IPS-15b (cell line): ENCODE data around the gene TOX2.

Experiments used
- H3K27me3 ChIP-seq: one replicate; pipeline ENCODE4 v1.6.1; 2013; ENCODE audit warnings: low read length; ENCODE audit not compliant: control insufficient read depth, insufficient read depth
- H3K36me3 ChIP-seq: one replicate; pipeline ENCODE4 v1.6.1; 2013; ENCODE audit warnings: low read length; ENCODE audit not compliant: control insufficient read depth, insufficient read depth
- H3K4me1 ChIP-seq: one replicate; pipeline ENCODE4 v1.6.1; 2013; ENCODE audit warnings: mild to moderate bottlenecking, low read length; ENCODE audit not compliant: control insufficient read depth, insufficient read depth
- H3K4me3 ChIP-seq: one replicate; pipeline ENCODE4 v1.5.1; 2013; ENCODE audit warnings: low read depth, low read length
- H3K9ac ChIP-seq: one replicate; pipeline ENCODE4 v1.6.1; 2013; ENCODE audit warnings: low read depth, mild to moderate bottlenecking, low read length
- H3K9me3 ChIP-seq: one replicate; pipeline ENCODE4 v1.6.1; 2013; ENCODE audit warnings: mild to moderate bottlenecking, low read length; ENCODE audit not compliant: control insufficient read depth, insufficient read depth

Gene TOX2

DNA sequence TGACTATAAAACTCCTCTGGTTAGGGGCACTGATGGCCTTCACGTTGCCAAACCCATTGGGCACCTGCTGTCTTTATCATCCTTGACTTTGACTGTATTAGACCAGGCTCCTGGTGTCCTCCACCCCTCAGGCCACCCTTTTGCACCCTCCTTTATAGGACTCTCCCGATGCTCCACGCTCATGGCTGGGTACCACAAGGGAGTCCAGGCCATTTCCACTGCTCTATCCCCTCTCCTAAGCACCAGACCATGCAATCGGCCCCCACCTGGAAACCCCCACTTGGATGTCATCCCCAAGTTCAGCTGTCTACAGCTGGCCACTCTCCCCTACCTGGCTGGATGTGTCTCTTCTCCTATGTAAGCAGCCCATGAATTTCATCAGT lies 115.2 kb downstream of the TOX2 start:
- no peak overlapping the region for H3K9ac ChIP-seq
- H3K36me3 ChIP-seq: no peaks in the 10 kb centered on the region
- no peaks in the 10 kb centered on the region for H3K27me3 ChIP-seq
- H3K4me1 ChIP-seq: no peaks in the 10 kb centered on the region
- no peaks in the 10 kb centered on the region for H3K9me3 ChIP-seq
- H3K4me3 ChIP-seq: no peak overlapping the region

DNA sequence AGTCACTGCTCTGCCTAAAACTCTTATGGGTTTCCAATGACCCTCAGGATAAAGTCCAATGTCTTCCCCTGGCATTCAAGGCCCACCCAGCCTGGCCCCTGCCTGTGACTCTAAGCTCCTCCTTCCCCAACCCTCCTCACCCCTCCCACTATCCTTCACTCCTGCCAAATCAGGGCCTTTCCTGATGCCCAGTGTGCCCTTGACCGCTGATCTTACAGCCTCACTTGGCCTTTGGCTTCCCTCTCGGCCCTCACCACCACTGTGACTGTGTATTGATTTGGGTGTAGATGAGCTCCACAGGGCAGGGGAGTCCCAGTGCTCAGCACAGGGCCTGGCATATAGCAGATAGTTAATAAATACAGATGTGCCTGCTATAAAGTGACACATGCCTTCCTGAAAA lies 115.7 kb downstream of the TOX2 start:
- H3K9ac ChIP-seq: no peak overlapping the region
- no peaks in the 10 kb centered on the region for H3K36me3 ChIP-seq
- H3K4me1 ChIP-seq: no peaks in the 10 kb centered on the region
- no peak overlapping the region for H3K4me3 ChIP-seq
- H3K9me3 ChIP-seq: no peaks in the 10 kb centered on the region
- H3K27me3 ChIP-seq: no peaks in the 10 kb centered on the region

DNA sequence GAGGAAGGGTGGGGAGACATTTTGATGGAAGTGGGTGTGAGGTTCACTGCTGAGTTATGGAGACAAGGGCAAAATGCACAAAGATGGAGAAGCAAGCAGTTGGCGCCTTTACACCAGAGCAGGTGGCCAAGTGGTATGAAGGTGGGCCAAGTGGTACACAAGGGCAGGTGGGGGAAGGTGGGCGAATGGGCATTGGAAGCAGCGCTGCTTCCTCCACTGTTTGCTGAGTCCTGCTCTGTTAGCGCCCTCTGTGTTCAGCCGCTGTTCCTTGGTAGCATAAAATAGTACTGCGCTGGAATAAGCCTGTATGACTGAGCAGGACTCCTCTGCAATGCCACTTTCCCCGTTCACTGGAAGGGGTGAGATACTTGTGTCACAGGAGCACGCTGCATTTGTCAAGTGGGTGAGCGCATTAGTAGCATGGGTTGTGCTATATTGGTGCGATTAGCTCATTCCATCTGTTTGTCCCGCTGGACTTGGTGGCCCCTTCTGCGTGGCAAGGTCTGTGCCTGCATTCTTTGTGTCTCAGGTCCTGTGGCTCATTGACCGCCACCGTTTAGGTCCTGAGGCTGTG lies 116.4 kb downstream of the TOX2 start:
- H3K36me3 ChIP-seq: no peaks in the 10 kb centered on the region
- no peak overlapping the region for H3K4me3 ChIP-seq
- no peaks in the 10 kb centered on the region for H3K4me1 ChIP-seq
- no peaks in the 10 kb centered on the region for H3K27me3 ChIP-seq
- H3K9me3 ChIP-seq: no peaks in the 10 kb centered on the region
- H3K9ac ChIP-seq: no peak overlapping the region

DNA sequence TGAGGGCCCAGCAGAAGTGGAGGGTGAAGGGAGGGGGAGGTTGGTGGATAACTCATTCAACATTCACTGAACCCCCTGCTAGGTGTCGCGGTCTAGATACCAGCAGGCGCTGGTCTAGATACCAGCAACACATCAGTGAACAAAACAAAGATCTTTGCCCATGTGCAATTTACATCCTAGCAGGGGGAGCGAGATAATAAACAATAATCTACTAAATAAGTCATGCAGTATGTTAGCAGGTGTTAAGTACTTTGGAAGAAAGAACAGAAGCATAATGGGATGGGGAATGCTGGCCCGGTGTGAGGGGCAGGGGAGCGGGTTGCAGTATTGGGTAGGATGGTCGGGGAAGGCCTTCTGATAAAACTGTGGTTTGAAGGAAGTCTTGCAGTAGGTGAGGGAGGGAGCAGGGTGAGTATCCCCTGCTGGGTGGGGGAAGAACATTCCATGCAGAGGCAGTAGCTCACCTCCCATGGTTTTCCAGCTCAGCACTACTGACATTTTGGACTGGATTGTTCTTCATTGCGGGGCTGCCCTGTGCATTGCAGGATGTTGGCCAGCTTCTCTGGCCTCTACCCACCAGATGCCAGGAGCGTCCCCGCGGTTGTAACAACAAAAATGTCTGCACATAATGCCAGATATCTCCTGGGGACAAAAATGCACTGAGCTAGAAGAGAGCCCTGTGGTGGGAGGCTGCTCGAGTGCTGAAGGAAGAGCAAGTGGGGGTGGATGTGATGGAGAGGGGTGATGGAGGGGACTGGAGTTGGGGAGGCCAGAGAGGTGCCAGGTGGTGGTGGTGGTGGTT lies 117.3 kb downstream of the TOX2 start:
- no peaks in the 10 kb centered on the region for H3K36me3 ChIP-seq
- H3K9me3 ChIP-seq: no peaks in the 10 kb centered on the region
- no peak overlapping the region for H3K9ac ChIP-seq
- no peaks in the 10 kb centered on the region for H3K4me1 ChIP-seq
- H3K27me3 ChIP-seq: no peaks in the 10 kb centered on the region
- no peak overlapping the region for H3K4me3 ChIP-seq

DNA sequence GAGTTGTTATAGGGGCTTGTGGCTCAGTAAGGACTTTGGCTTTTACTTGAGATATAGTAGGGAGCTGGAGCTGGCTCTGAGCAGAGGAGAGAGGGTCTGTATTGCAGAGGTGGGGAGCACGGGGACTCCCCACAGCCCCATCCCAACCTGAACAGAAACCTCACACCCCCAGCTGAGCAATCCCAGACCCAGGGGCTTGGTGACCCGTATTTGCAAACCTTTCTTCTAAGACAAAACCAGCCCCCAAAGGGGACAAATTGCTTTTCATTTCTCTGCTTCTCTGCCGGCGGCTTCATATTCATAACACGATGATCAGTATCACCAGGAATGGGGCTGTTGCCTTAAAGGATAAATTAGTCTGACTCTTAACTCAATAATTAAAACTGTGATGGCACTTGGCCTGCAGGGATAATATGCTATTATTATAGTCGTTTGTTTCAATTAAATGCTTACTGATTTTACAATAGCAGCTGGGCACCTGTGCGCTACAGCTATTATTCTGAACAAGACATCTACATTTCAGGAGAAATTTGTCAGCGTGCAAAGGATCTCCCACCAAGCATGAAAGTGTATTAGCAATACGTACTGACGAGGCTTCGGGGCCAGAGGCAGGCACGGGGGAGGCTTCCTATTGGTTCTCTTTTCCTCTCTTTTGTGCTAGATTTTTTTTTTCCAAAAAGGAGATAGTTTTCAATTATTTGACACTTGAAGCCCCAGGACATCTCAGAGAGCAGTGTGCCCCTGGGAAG lies 118.1 kb downstream of the TOX2 start:
- Histone ChIP-seq H3K36me3 (no peaks in the 10 kb centered on the region), H3K9me3 (no peaks in the 10 kb centered on the region), H3K27me3 (no peaks in the 10 kb centered on the region), H3K9ac (no peak overlapping the region), H3K4me3 (no peak overlapping the region), H3K4me1 (no peaks in the 10 kb centered on the region)

DNA sequence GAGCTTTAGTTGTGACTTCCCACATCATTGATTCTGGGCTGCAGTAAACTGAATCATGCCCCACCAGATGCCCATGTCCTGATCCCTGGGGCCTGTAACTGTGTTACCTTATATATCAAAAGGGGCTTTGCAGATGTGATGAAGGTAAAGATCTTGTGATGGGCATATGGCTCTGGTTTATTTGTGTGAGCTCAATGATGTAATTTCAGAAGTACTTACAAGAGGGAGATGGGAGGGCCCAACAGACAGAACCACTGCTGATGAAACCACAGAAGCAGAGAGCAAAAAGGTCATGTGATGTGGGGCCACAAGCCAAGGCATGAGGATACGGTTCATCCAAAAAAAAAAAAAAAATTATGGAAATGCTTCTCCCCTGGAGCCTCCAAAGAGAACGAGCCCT lies 118.7 kb downstream of the TOX2 start:
- Histone ChIP-seq H3K27me3 (no peaks in the 10 kb centered on the region), H3K4me3 (no peak overlapping the region), H3K9ac (no peak overlapping the region), H3K36me3 (no peaks in the 10 kb centered on the region), H3K9me3 (no peaks in the 10 kb centered on the region), H3K4me1 (no peaks in the 10 kb centered on the region)

DNA sequence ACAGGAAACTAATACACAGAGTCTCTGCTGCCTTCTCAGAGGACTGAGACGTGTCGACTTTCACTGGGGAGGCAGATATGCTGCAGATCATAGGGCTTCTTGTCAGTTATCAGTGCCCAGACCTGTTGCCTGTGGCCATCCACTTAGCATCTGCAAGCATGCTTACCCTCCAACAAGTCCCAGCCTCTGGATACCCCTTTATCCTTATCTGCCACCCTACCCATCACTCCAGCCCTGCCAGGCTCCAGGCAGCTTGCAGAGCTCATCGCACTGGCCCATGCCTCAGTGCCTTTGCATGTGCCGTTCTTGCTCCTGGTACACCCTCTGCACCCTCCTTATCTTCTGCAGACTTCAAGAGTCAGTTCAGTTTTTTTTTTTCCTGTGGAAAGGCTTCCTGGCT lies 119.2 kb downstream of the TOX2 start:
- no peaks in the 10 kb centered on the region for H3K4me1 ChIP-seq
- no peaks in the 10 kb centered on the region for H3K36me3 ChIP-seq
- no peaks in the 10 kb centered on the region for H3K27me3 ChIP-seq
- no peaks in the 10 kb centered on the region for H3K9me3 ChIP-seq
- H3K4me3 ChIP-seq: no peak overlapping the region
- H3K9ac ChIP-seq: no peak overlapping the region

DNA sequence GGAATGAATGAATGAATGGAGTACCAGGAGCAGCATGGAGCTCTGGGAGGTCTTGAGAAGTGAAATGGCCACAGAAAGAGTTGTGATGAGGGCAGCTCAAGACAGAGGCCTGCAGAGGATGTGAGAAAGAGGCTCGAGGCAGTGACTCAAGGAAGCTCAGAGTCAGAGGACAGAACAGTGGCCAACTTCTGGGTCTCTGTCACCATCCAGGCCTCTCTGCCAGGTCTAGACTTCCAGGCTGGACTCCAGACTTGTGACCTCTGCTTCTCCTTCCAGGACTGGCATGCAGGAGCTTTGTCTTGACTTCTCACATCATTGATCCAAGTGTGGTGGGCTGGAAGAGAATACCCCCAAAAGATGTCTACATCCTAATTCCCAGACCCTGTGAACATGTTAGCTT lies 119.8 kb downstream of the TOX2 start:
- H3K4me1 ChIP-seq: no peaks in the 10 kb centered on the region
- no peaks in the 10 kb centered on the region for H3K27me3 ChIP-seq
- H3K9me3 ChIP-seq: no peaks in the 10 kb centered on the region
- H3K4me3 ChIP-seq: no peak overlapping the region
- no peaks in the 10 kb centered on the region for H3K36me3 ChIP-seq
- no peak overlapping the region for H3K9ac ChIP-seq

DNA sequence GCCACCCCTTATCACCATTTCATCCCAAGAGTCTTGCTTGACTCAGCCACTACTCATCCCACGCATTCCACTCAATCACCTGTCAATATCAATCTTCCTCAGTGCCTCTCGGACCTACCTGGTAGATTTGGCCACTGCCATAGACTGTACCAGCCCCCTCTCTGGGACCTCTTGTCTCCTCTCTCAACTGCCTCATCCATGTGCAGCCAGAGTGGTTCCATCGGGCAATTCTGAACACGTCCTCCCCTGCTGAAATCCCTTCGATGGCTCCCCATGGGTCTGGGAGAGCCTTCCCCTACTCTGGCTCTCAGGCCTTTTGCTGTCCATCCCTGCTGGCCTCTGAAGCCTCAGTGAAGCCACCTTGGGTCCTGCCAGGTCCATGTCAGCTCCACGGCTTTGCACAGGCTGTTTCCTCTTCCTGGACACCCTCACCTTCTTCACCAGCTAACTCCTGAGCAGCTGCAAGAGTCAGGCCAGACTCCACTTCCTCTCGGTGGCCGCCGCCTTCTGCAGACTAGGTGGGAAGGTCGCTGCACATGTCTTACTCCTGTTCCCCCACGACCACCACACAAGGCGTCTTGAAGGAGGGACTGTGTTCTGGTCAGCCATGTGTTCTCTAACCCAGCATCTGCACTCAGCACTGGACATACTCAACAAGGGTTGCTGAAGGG lies 120.4 kb downstream of the TOX2 start:
- Histone ChIP-seq H3K4me3 (no peak overlapping the region), H3K4me1 (no peaks in the 10 kb centered on the region), H3K36me3 (no peaks in the 10 kb centered on the region), H3K9ac (no peak overlapping the region), H3K9me3 (no peaks in the 10 kb centered on the region), H3K27me3 (no peaks in the 10 kb centered on the region)

DNA sequence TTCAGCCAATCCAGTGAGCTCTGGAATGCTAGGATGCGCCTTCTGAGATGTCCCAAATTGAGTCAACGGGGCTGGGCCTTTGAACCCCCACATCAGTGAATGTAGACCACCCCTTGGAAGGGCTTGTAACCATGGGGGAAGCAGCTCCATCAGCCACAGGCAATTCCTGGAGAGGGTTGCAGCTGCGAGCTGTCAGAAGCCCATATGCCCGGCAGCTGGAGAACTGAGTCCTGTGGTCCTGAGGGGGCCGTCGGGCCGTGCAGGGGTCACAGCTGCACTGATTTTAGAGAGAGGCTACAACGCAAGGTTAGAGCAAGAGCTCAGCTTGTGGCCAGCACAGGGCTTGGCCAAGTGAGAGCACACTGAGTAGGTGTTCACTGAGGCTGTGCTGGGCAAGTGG lies 121.3 kb downstream of the TOX2 start:
- no peaks in the 10 kb centered on the region for H3K4me1 ChIP-seq
- no peaks in the 10 kb centered on the region for H3K9me3 ChIP-seq
- no peak overlapping the region for H3K9ac ChIP-seq
- H3K36me3 ChIP-seq: no peaks in the 10 kb centered on the region
- H3K27me3 ChIP-seq: no peaks in the 10 kb centered on the region
- no peak overlapping the region for H3K4me3 ChIP-seq

DNA sequence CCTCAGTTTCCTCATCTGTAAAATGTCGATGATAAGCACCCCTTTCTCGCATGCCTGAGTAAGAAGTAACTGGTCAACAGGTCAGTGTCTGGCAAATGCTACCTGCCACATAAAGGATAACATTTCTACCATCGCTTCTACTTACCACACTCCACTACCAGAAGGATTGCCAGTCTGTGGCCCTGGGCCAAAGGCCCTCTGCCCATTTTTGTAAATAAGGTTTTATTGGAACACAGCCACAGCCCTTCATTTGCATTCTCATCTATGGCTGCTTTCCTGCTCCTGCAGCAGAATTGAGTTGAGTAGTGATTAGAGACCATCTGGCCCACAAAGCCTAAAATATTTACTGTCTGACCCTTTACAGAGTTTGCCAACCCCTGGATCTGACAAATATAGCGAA lies 121.8 kb downstream of the TOX2 start:
- H3K4me3 ChIP-seq: no peak overlapping the region
- H3K4me1 ChIP-seq: no peaks in the 10 kb centered on the region
- H3K27me3 ChIP-seq: no peaks in the 10 kb centered on the region
- H3K9ac ChIP-seq: no peak overlapping the region
- no peaks in the 10 kb centered on the region for H3K36me3 ChIP-seq
- no peaks in the 10 kb centered on the region for H3K9me3 ChIP-seq
